ENCODE results near the gene LUC7L2.
"Not testable (repeated sequence)": the region's sequence is repeated elsewhere in the genome, so short reads cannot be mapped to it uniquely, and the experiment has no call there.

The LUC7L2 gene

DNA sequence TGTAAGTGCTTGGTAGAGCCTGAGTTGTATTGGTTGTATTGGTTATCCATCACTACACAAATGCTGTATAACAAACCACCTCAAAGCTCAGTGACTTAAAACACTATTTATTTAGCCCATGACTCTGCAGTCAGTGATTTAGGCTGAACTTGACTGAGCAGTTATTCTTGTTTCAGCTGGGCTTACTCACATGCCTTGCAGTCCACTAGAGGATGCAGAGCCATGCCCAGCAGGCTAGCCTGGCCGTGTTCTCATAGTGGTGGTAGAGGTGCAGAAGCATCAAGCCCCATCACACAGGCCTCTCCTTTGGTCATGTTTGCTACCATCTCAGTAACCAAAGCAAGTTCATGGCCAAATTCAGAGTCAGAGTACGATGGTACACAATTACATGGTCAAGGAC lies 43.9 kb downstream of the LUC7L2 start:
- DNase-seq = no peak

DNA sequence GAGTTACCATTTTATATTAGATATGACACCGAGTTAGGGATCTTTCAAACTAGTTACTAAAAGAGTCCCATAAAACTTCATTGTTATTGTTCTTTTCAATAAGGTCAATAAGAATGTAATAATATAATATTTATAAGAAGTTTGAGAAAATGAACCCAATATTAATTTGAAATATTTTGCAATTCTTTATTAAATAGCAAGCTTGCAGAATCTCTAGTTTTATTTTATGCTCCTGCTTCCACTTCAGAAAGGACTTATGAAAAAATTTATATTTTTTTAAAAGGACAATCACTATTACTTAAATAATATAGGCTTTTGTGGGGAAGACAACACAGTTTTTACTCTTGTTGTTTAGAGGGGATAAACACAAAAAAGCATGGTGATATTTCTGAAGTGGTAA lies 47.9 kb downstream of the LUC7L2 start:
- no peak for DNase-seq

DNA sequence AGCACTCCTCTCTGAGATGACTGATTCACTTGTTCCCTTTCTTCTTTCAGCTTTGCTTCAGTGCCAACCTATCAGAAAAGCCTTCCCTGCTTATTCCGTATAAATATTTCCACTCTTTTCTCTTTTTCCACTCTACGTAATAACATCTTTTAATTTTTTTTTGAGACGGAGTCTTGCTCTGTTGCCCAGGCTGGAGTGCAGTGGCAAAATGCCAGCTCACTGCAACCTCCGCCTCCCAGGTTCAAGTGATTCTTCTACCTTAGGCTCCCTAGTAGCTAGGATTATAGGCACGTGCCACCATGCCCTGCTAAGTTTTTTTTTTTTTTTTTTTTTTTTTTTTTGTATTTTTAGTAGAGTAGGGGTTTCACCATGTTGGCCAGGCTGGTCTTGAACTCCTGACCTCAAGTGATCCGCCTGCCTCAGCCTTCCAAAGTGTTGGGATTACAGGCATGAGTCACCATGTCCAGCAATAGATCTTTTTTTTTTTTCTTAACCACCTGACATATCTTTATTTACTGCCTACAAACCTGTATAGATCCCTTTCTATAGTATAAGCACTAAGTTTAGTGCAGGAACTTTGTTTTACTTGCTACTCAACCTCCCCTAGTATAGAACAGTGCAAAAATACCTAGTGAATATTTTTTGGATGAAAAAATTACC lies 55.2 kb downstream of the LUC7L2 start:
- not testable (repeated sequence) for DNase-seq

DNA sequence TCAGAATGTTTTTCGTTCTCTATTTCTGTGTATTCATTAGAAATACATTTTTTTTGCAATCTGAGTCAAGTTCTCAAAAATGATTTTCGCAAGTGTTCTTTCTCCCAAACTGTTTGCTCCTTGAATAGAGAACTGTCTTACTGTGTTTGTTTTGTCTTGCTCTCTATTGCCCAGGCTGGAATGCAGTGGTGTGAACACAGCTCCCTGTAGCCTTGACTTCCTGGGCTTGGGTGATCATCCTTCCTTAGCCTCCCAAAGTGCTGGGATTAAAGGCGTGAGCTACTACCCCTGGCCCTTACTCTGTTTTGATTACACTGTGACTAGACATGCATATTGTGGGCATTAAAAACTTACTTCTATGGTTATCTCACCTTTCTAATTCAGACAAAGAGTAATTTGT lies 56.7 kb downstream of the LUC7L2 start:
- no peak for DNase-seq

DNA sequence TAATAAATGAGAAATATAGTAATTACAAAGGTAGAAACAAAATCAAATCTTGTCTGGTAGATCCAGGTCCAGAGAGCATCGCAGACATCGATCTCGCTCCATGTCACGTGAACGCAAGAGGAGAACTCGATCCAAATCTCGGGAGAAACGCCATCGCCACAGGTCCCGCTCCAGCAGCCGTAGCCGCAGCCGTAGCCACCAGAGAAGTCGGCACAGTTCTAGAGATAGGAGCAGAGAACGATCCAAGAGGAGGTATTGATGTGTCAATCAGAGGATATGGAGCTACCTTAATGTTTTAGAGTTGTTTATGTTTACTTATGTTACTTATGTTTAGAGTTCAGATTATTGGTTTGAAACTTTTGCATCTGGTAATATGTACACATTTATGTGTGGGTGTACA lies 57.8 kb downstream of the LUC7L2 start:
- no peak for DNase-seq

DNA sequence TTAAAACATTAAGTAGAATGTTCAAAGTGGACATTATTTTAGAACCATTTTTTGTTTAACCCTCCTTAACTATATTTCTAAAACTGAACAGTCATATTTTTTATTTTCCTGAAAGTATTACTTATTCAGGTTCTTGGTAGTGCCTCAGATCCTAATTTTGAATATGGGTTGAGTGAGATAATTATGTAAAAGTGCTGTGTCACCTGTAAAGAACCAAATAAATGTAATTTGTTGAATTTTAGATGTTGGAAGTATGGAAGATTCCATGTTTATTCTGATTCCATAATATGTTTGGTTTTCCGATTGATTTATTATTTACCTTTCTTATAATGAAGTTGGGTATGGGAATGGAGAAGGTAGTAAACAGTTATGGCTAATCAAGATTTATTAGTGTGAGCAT lies 61.4 kb downstream of the LUC7L2 start:
- DNase-seq = no peak

DNA sequence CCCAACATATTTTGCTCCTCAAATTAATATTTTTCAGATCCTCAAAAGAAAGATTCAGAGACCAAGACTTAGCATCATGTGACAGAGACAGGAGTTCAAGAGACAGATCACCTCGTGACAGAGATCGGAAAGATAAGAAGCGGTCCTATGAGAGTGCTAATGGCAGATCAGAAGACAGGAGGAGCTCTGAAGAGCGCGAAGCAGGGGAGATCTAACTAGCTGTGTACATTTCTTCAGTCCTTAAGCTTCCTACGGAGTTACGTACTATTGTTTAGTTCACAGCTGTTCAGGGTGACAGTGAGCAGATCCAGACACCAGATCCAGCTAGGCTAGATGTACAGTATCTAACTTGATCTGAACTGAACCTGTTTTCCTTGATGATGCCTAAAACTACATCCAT lies 62.4 kb downstream of the LUC7L2 start:
- no peak for DNase-seq

DNA sequence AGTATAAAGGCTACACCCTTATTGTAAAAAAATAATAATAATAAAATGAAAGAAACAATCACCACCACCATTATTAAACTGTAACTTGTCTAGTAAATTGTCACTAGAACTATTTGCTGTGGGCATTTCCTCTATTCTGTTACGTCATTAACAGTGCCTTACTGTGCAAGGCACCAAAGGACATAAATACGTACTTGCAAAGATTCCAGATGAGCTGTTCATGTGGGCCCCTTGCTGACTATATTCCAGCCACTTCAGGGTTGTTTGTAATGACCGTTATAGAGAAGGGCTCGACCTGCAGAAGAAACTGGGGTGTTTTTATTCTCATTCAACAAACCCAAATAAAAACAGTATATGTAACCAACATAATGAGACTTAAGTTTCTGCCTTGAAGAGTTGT lies 63.4 kb downstream of the LUC7L2 start:
- no peak for DNase-seq

DNA sequence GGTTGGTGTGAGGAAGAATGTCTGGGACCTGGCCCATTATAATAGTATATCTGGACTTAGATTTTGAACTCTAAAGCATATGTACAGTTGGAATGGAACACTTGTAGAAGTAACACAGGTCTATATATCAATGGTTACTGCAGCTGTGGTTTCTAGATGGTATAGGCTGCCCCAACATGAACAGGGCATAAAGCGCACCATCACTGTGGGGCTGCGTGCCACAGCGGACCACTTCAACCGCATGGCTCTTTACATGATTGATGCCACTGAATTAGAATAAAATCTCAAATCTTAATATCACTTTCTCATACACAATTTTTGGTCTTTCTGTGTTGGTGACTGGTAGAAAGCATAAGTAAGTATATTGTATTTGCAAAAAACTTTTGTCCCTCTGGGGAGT lies 64.3 kb downstream of the LUC7L2 start:
- DNase-seq = no peak

DNA sequence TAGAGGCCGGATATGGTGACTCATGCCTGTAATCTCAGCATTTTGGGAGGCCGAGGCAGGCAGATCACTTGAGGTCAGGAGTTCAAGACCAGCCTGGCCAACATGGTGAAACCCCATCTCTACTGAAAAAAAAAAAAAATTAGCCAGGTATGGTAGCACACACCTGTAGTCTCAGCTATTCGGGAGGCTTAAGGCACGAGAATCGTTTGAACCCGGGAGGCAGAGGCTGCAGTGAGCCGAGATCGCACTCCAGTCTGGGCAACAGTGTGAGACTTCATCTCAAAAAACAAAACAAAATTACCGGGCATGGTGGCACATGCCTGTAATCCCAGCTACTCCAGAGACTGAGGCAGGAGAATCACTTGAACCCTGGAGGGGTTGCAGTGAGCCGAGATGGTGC lies 66.0 kb downstream of the LUC7L2 start:
- DNase-seq = not testable (repeated sequence)

DNA sequence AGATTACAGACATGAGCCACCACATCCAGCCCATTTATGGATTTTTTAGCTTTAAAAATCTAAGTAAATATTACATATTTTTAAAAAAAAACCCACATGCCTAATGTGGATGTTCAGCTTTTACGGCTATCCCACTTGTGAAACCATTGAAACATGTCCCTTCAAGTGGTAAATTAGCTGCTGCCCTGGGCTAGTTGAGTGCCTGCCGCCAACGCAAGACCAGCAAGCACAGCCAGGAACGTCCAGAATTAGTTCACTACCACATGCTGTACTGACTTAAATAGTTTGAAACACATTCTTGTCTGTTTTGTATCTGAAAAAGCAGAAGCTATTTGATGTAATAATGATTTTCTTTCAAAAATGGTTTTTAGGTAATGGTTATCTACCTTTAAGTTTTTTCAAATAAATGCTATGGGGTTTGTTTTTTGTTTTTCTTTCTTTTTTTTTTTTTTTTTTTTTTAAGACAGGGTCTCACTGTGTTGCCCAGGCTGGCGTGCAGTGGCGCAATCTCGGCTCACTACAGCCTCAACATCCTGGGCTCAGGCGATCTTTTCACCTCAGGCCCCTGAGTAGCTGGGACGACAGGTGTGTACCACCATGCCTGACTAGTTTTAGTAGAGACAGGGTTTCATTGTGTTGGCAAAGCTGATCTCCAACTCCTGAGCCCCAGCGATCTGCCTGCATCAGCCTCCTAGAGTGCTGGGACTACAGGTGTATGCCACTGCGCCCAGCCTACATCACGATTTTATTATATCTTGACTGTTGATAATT lies 66.7 kb downstream of the LUC7L2 start:
- no peak for DNase-seq

DNA sequence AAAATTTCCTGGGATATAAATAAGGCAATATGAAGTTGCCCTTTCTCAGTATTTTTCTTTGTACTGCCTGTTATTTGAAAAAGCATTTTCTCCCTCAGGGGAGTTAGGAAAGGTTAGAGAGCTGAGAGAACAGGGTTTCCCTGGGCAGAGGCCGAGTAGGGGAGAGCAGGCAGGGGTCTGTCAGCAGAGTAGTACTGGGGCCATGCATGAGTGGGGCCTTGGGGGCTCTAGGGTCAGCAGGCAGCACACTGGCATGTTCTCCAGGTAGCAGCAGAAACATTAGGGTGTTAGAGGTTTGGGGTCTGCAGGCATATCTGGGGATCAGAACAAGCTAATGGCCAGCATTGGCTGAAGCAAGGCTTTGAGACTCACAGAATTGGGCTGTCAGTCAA lies 67.3 kb downstream of the LUC7L2 start:
- no peak for DNase-seq

DNA sequence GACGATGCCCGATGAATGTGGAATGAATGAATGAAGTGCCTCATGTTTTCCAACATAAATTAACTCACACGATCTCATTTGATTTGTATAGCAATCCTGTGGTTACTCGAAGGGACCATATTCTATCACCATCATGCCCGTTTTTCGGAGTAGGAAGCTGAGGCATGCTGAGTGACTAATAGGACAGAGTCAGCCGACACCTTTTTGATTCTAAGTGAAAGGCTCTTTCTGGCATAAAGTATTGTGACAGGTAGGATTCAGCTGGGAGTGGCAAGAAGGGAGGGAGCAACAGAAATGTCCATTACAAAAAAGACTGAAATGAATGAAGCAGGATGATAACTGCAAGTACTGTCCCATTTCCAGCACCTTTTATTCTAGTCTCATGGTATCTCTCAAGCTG lies 68.1 kb downstream of the LUC7L2 start:
- DNase-seq = no peak

DNA sequence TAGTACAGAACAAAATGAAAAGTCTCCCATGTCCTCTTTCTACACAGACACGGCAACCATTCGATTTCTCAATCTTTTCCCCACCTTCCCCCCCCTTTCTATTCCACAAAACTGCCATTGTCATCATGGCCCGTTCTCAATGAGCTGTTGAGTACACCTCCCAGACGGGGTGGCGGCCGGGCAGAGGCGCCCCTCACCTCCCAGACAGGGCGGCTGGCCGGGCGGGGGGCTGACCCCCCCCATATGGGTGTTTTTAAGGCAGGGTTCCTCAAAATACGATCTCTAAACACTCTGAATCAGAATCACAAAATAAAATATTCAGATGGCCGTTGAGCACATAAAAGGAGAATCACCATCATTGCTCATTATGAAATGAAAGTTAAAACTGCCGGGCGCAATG lies 70.0 kb downstream of the LUC7L2 start:
- DNase-seq = not testable (repeated sequence)

DNA sequence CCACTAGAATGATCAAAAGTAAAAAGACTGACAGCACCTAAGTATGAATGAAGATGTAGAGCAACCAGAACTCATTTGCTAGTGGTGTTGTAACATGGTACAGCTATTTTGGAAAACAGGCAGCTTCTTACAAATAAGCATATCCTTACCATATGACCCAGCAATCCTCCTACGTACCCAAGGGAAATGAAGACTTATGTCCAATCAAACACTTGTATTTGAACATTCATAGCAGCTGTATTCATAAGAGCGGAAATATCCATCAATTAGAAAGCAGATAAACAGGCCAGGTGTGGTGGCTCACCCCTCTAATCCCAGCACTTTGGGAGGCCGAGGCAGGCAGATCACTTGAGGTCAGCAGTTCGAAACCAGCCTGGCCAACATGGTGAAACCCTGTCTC lies 70.7 kb downstream of the LUC7L2 start:
- no peak for DNase-seq

DNA sequence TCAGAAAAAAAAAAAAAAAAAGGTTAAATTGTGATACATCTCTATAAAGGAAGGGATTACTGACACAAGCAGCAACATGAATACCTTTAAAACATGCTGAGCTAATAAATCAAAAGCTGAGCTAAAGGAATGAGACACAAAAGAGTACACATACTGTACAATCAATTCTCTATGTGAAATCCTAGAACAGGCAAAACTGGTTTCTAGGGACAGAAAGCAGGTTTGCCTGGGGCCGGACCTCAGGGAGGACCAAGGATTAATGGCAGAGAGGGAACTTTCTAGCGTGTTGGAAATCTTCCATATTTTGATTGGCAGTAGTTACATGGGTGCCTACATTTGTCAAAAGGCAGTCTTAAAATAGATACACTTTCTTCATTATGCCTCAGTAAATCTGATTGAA lies 71.3 kb downstream of the LUC7L2 start:
- no peak for DNase-seq

DNA sequence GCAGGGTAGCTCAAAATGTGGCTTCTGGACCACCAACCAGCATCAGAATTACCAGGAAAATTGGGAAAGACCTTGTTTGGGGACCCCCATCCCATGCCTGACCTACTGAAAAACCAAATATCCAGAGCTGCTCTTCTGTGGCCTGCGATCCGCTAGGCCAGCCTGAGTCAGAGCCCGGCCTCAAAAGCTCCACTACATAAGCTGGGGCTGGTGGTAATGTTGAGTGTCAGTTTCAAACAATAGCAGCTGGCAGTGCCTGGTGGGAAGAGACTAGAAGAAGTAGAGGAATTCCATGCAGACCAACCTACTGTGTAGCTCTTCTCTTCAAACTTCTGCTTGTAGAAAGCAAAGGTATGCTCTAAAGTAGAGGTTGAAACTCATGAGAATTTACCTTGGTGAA lies 71.8 kb downstream of the LUC7L2 start:
- no peak for DNase-seq

DNA sequence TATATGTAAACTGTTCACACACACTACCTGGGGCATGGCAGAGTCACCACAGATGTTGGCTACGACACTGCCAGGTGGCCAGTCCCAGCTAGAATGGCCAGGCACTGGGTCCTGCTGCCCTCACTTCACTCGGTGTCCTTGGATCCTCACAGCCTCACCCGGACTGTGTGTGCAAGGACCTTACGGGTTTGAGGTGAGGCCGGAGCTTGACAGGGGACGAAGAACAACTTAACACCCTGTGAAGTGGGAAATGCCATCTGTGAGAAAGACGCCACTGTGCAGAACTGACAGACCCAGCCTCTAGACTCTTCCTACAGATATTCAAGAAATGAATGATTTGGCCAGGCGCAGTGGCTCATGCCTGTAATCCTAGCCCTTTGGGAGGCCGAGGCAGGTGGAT lies 77.1 kb downstream of the LUC7L2 start:
- no peak for DNase-seq

DNA sequence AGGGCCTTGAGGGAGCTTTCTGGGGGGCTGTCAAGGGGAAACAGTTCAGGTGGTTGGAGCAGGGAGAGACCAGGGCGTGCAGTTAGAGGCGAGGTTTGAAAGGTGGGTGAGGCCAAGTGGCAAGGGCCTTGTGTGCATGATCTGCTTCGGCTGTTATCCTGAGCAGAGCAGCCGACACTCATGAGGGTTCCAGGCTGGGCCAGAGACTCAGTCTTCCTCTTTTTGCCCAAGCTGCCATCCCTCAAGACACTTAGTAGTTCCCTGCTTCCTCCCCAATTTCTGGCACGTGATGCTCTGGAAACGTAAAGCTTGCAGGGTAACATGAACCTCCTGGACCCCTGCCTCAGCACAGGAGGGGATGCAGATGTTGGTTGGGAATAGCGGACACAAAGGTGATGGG lies 79.7 kb downstream of the LUC7L2 start:
- DNase-seq = no peak

DNA sequence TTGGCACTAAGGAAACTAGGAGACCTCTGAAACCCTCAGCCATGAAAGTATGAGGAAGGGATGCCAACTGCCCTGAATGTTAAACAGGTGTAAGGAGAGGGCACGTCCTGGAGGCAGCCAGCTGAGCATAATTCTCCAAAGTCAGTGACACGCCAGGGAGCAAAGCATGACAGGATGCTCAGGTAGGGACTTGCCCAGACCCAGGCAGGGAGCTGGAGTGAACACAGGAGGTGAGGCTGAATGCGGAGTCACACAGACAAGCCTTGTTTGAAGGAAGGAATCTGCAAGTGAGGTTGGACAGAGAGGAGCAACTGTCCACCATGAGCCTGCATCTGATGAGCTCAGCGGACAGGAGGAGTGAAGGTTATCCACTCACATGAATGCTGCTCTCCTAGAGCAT lies 82.3 kb downstream of the LUC7L2 start:
- DNase-seq = no peak

DNA sequence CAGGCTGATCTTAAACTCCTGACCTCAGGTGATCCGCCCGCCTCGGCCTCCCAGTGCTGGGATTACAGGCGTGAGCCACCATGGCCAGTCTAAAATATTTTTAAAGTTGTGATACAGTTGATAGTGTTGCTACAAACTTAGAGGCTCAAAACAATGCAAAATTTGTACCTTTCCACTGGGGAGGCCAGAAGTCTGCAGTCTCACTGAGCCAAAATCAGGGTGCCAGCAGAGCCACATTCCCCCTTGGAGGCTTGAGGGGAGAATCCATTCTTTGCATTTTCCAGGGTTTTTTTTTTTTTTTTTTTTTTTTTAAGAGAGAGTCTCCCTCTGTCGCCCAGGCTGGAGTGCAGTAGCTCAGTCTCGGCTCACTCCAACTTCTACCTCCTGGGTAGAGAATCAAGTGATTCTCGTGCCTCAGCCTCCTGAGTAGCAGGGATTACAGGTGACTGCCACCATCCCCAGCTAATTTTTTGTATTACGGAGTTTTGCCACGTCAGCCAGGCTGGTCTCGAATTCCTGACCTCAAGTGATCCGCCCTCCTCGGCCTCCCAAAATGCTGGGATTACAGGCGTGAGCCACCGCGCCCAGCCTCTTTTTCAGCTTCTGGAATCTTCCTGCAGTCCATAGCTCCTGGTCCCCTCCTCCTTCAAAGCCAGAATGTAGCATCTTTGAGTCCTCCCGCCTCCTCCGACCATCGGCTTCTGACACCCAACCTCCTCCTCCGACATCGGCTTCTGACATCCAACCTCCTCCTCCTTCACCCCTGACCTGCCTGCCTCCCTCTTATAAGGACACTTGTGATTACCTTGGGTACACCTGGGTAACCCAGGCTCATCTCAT lies 86.6 kb downstream of the LUC7L2 start:
- no peak for DNase-seq

DNA sequence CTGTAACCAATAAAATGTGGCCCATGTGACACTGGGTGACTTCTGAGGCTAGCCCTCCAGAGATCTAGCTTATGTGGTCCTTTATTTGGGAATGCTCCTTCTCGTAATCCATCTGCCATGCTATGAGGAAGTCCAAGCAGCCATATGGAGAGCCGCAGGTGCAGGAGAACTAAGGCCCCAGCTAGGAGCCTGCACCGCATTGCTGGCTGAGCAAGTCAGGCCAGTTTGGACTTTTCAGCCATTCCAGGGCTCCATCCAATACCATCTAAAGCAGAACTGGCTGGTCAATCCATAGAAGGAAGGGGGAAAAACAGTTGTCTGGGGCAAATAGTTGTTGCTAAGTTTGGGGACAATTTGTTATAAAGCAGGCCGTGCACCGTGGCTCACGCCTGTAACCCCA lies 91.2 kb downstream of the LUC7L2 start:
- no peak for DNase-seq

DNA sequence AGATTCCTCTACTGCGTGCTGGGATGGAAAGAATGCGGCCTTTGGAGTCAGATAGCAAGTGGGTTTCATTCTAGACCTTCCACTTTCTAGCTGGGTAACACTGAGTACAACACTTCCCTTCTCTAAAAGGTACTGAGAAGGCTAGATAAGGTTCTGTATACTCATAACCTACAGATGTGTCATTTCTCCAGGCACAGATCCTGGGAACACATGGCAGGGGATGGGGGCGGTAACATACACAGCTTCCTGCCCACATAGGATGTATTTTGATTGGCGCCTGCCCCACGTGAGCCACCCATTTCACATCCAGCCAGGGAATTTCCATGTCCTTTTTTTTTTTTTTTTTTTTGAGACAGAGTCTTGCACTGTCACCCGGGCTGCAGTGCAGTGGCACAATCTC lies 91.9 kb downstream of the LUC7L2 start:
- no peak for DNase-seq
